ENCODE measurements around the gene CMC2. TPM values are rescaled to one million over a fixed set of nuclear protein-coding genes. Genes with fewer than 3 reads are reported as not detected.

The CMC2 gene
- total and polyA plus RNA-seq, 2 of the 13 experiments (the other 11 are each of a cell fraction or from before 2014, with no cell fraction given) = 116 to 129 TPM

- TF ChIP-seq ZNF737 (CRISPR knock-in tag; IDR thresholded peaks at IDR 0.05; ENCODE audit: borderline replicate concordance) = 0 out of 2 replicates have a peak, but pooled peaks have one; percentile 36
- TF ChIP-seq NFKBIZ (CRISPR knock-in tag; IDR thresholded peaks at IDR 0.05) = no peak
- no peak for TF ChIP-seq JUND (CRISPR knock-in tag; IDR thresholded peaks at IDR 0.05)
- no peak for TF ChIP-seq CSRNP2 (CRISPR knock-in tag; conservative IDR thresholded peaks at IDR 0.05; ENCODE audit: low read depth)
- no peak for TF ChIP-seq ZNF567 (CRISPR knock-in tag; IDR thresholded peaks at IDR 0.05; ENCODE audit: borderline replicate concordance)
- TF ChIP-seq IKZF4 (CRISPR knock-in tag; IDR thresholded peaks at IDR 0.05; ENCODE audit: borderline replicate concordance, low read depth, not compliant biosample characterization) = no peak
- no peak for TF ChIP-seq ATF2 (CRISPR knock-in tag; IDR thresholded peaks at IDR 0.05)
- TF ChIP-seq BHLHE40 (IDR thresholded peaks at IDR 0.05; ENCODE audit: low read length) = peak; percentile 78
- TF ChIP-seq ZNF281 (CRISPR knock-in tag; IDR thresholded peaks at IDR 0.05; ENCODE audit: borderline replicate concordance) = peak; percentile 55; the same call in 1 of the 2 replicates
- 0 out of 2 replicates have a peak, but pooled peaks have one; percentile 24 for TF ChIP-seq NRL (CRISPR knock-in tag; IDR thresholded peaks at IDR 0.05; ENCODE audit: borderline replicate concordance)
- TF ChIP-seq ZFY (CRISPR knock-in tag; IDR thresholded peaks at IDR 0.05) = no peak
- 0 out of 2 replicates have a peak, but pooled peaks have one; percentile 43 for TF ChIP-seq MED13 (CRISPR knock-in tag; IDR thresholded peaks at IDR 0.05)
- TF ChIP-seq SALL1 (CRISPR knock-in tag; IDR thresholded peaks at IDR 0.05) = peak; percentile 20; the same call in 1 of the 2 replicates
- no peak for TF ChIP-seq RFX5 (IDR thresholded peaks at IDR 0.05; ENCODE audit: low read depth, low read length)
- TF ChIP-seq ZNF788 (CRISPR knock-in tag; IDR thresholded peaks at IDR 0.05; ENCODE audit: borderline replicate concordance) = peak; percentile 37; the same call in 1 of the 2 replicates
- TF ChIP-seq ZC3H13 (CRISPR knock-in tag; IDR thresholded peaks at IDR 0.05) = no peak
- no peak for TF ChIP-seq SOX5 (CRISPR knock-in tag; IDR thresholded peaks at IDR 0.05; ENCODE audit: borderline replicate concordance)
- TF ChIP-seq ZNF496 (CRISPR knock-in tag; IDR thresholded peaks at IDR 0.05; ENCODE audit: insufficient replicate concordance) = no peak
- 0 out of 2 replicates have a peak, but pooled peaks have one; percentile 33 for TF ChIP-seq HNRNPL (IDR thresholded peaks at IDR 0.05; ENCODE audit: low read depth, low read length)
- no peak for TF ChIP-seq ATM (IDR thresholded peaks at IDR 0.05; ENCODE audit: borderline replicate concordance)
- peak; percentile 25; the same call in 1 of the 2 replicates for TF ChIP-seq FOSL2 (CRISPR knock-in tag; IDR thresholded peaks at IDR 0.05)
- no peak for TF ChIP-seq TMF1 (CRISPR knock-in tag; IDR thresholded peaks at IDR 0.05; ENCODE audit: low read depth)
Measured at GRCh38 chr16:80954985-80955384, 51.7 kb downstream of the CMC2 start (continued).
